Type B pancreatic cell (in vitro differentiated cells): ENCODE measurements around the gene CBLC. TPM values are rescaled to one million over a fixed set of nuclear protein-coding genes. Genes with fewer than 3 reads are reported as not detected.
A peak's percentile ranks its signal among the peaks of the same experiment; 100 is the strongest.

Source experiments
- DNase-seq: peaks from one replicate; pipeline ENCODE4 v3.0.0; 2021; ENCODE audit warnings: mixed read lengths; ENCODE audit not compliant: unreplicated experiment; ENCODE audit errors: extremely low spot score
- H3K27ac Mint-ChIP-seq: 2 replicates; pipeline ENCODE4 v1.8.0; 2021; ENCODE audit warnings: mild to moderate bottlenecking, mixed read lengths
- H3K27me3 Mint-ChIP-seq: 2 replicates; pipeline ENCODE4 v1.8.0; 2021; ENCODE audit warnings: mixed read lengths
- H3K36me3 Mint-ChIP-seq: 2 replicates; pipeline ENCODE4 v1.8.0; 2021; ENCODE audit warnings: mixed read lengths
- H3K4me1 Mint-ChIP-seq: one replicate; pipeline ENCODE4 v1.8.0; 2021; ENCODE audit warnings: mixed read lengths; ENCODE audit not compliant: unreplicated experiment
- H3K4me3 Mint-ChIP-seq: 2 replicates; pipeline ENCODE4 v1.8.0; 2021; ENCODE audit warnings: mild to moderate bottlenecking, mixed read lengths
- H3K9me3 Mint-ChIP-seq: 2 replicates; pipeline ENCODE4 v1.8.0; 2021; ENCODE audit warnings: mixed read lengths
- total RNA-seq: library from RNA; stranded (reverse); gene quantifications from 2 replicates; pipeline ENCODE4 v1.2.1, GENCODE V29; 2021; ENCODE audit warnings: low replicate concordance
- TF ChIP-seq, protein P1 (sequence below): fragments of 200-600 bp; sonication (generic); conservative IDR thresholded peaks from 2 replicates; pipeline ENCODE4 v1.5.0; 2021; ENCODE audit warnings: antibody characterized with exemption, mild to moderate bottlenecking

Gene CBLC
- total RNA-seq, 1 donor from 2014 or later: 13.9 TPM

- Mint-ChIP-seq H3K27ac (no peak overlapping the region), H3K36me3 (peaks cover 10% of the 10 kb centered on the region), H3K9me3 (no peaks in the 10 kb centered on the region), H3K4me1 (peaks cover 35% of the 10 kb centered on the region), H3K27me3 (peaks cover 34% of the 10 kb centered on the region), H3K4me3 (no peak overlapping the region)
- DNase-seq: no peak
- TF ChIP-seq, protein P1, sequence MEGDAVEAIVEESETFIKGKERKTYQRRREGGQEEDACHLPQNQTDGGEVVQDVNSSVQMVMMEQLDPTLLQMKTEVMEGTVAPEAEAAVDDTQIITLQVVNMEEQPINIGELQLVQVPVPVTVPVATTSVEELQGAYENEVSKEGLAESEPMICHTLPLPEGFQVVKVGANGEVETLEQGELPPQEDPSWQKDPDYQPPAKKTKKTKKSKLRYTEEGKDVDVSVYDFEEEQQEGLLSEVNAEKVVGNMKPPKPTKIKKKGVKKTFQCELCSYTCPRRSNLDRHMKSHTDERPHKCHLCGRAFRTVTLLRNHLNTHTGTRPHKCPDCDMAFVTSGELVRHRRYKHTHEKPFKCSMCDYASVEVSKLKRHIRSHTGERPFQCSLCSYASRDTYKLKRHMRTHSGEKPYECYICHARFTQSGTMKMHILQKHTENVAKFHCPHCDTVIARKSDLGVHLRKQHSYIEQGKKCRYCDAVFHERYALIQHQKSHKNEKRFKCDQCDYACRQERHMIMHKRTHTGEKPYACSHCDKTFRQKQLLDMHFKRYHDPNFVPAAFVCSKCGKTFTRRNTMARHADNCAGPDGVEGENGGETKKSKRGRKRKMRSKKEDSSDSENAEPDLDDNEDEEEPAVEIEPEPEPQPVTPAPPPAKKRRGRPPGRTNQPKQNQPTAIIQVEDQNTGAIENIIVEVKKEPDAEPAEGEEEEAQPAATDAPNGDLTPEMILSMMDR: no peak
These were observed 21.6 kb upstream of the CBLC start for GRCh38 chr19:44756089-44756562.

DNA sequence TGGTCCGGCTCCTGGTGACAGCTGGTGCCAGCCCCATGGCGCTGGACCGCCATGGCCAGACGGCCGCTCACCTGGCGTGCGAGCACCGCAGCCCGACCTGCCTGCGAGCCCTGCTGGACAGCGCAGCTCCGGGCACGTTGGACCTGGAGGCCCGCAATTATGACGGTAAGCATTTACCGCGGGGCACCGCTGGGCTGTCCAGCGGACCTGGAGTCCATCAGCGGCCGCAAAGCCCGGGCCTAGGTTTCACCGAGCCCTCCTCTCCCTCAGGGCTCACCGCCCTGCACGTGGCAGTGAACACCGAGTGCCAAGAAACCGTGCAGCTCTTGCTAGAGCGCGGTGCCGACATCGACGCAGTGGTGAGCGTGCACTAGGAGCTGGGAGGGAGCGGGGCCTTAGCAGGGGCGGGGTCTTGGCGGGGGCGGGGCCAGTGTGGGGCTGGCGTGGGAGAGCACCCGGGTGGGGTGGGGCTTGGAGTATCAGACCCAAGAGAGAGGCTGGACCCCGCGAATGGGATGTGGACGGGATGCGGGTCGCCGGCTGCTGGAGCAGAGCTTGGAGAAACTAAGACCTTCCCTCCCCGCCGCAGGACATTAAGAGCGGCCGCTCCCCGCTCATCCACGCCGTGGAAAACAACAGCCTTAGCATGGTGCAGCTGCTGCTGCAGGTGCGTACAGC lies 20.5 kb upstream of the CBLC start:
- Mint-ChIP-seq H3K27me3 (peaks cover 34% of the 10 kb centered on the region), H3K27ac (peak overlapping the region; percentile 82), H3K4me1 (peaks cover 35% of the 10 kb centered on the region), H3K4me3 (peak overlapping the region; percentile 87), H3K36me3 (peaks cover 10% of the 10 kb centered on the region), H3K9me3 (no peaks in the 10 kb centered on the region)
- TF ChIP-seq, protein P1: no peak
- no peak for DNase-seq

DNA sequence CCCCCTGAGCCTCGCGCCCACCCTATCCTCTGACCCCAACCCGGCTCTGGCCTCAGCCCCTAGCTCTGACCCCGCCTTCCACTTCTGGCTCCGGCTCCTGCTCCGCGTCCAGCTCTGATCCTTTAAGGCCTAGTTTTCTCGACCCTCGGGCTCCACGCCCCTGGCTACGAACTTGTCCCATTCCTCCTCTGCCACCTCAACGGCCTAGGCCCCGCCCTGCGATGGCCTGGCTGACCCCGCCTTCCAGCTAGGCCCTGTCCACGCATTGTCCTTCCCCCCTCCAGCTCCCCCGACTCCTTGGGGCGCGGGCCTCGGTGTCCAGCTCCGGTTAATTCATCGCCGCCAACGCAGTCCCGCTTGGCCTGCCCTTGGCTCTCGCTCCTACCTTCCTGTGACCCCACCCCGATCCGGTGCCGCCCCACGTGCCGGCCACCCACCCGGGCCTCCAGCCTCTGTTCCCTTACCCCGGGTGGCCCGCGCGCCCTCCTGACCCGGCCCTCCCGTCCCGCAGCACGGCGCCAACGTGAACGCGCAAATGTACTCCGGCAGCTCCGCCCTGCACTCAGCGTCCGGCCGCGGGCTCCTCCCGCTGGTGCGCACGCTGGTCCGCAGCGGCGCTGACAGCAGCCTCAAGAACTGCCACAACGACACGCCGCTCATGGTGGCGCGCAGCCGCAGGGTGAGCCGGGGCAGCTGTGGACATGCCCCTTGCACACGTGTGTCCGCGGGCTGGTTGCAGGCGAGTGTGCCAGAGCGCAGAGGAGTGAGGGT lies 19.8 kb upstream of the CBLC start:
- Mint-ChIP-seq H3K27me3 (peaks cover 26% of the 10 kb centered on the region), H3K4me1 (peaks cover 29% of the 10 kb centered on the region), H3K27ac (peak overlapping the region; percentile 82)

GRCh38 chr19:44758596-44758995 lies 19.1 kb upstream of the CBLC start:
- Mint-ChIP-seq H3K4me3 (peak overlapping the region; percentile 87), H3K27ac (peak overlapping the region; percentile 82), H3K9me3 (no peaks in the 10 kb centered on the region), H3K36me3 (peaks cover 5% of the 10 kb centered on the region), H3K4me1 (peaks cover 25% of the 10 kb centered on the region), H3K27me3 (peaks cover 23% of the 10 kb centered on the region)
- DNase-seq: no peak
- TF ChIP-seq, protein P1: no peak

More for the DNA sequence above, 19.8 kb upstream of the CBLC start:
- Mint-ChIP-seq H3K9me3 (no peaks in the 10 kb centered on the region), H3K36me3 (peaks cover 5% of the 10 kb centered on the region), H3K4me3 (peak overlapping the region; percentile 87)
- TF ChIP-seq, protein P1: peak; percentile 23
- no peak for DNase-seq

DNA sequence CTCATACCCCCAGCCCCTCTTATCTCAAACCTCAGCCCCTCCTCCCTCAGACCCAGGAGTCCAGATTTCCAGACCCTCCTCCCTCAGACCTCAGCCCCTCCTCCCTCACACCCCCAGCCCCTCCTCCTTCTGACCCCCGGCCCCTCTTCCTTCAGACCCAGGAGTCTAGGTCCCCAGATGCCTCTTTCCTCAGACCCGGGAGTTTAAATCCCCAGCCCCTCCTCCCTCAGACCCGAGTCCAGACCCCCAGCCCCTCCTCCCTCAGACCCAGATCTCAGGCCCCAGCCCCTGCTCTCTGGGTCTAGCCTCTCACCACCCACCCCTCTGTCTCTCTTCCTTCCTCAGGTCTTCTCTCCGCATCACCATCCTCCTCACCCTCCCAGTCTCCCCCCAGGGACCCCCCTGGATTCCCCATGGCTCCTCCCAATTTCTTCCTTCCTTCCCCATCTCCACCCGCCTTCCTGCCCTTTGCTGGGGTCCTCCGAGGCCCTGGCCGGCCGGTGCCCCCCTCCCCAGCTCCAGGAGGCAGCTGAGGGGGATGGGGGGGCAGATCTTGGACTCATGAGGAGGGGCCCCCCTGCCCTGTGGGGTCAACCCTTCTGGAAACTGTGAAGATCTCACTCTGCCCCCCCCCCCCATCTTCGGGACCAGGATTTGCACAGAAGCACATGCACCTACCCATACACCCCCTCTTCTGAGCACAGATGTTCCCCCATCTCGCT lies 18.4 kb upstream of the CBLC start:
- Mint-ChIP-seq H3K9me3 (no peaks in the 10 kb centered on the region), H3K36me3 (peaks cover 5% of the 10 kb centered on the region), H3K27ac (no peak overlapping the region), H3K4me1 (peaks cover 20% of the 10 kb centered on the region), H3K4me3 (peak overlapping the region; percentile 51), H3K27me3 (peaks cover 19% of the 10 kb centered on the region)
- no peak for DNase-seq
- TF ChIP-seq, protein P1: no peak
